Common myeloid progenitor, CD34-positive (primary cell): ENCODE measurements around the gene CORO1A.
A peak's percentile ranks its signal among the peaks of the same experiment; 100 is the strongest.
"Not testable (repeated sequence)": the region's sequence is repeated elsewhere in the genome, so short reads cannot be mapped to it uniquely, and the experiment has no call there.

Experiments
- CTCF ChIA-PET: fragments of 350-600 bp; sonication (Branson Sonifier 250); formaldehyde crosslinking; loops from one replicate; lab custom pipeline; 2021; ENCODE audit warnings: antibody characterized with exemption; lab: Charles Lee
- POLR2A ChIA-PET: fragments of 350-600 bp; sonication (Branson Sonifier 250); formaldehyde crosslinking; loops from one replicate; lab custom pipeline; 2021; ENCODE audit warnings: antibody characterized with exemption; lab: Charles Lee
- DNase-seq, 3 donors: peaks; one replicate each; pipeline versions ENCODE4 v3.0.0 to v3.0.0-alpha.2; 2013
- H3K27ac ChIP-seq, 2 experiments: 1 replicate in 1 of 2; 2 replicates in 1 of 2; pipeline ENCODE4 v1.7.0; 2013; ENCODE audit warnings: inconsistent platforms in 2 of 2, low read length in 2 of 2, mild to moderate bottlenecking in 2 of 2, low read depth in 1 of 2, moderate library complexity in 1 of 2; ENCODE audit not compliant: severe bottlenecking in 2 of 2, insufficient read depth in 1 of 2, poor library complexity in 1 of 2
- H3K27me3 ChIP-seq, 5 experiments: replicated peaks in 2 of 5; 1 replicate in 3 of 5; 2 replicates in 2 of 5; pipeline versions ENCODE4 v1.6.1 to v1.7.0; 2013; ENCODE audit warnings: low read length in 4 of 5, mild to moderate bottlenecking in 2 of 5, moderate library complexity in 2 of 5, inconsistent platforms in 1 of 5; ENCODE audit not compliant: insufficient read depth in 5 of 5, control insufficient read depth in 4 of 5
- H3K36me3 ChIP-seq, 4 experiments: 1 replicate in 2 of 4; 2 replicates in 2 of 4; pipeline versions ENCODE4 v1.6.1 to v1.7.0; 2013; ENCODE audit warnings: low read length in 3 of 4, control low read depth in 1 of 4, mild to moderate bottlenecking in 1 of 4; ENCODE audit not compliant: control insufficient read depth in 4 of 4, insufficient read depth in 4 of 4
- H3K4me1 ChIP-seq, 4 experiments: 1 replicate in 3 of 4; 2 replicates in 1 of 4; pipeline versions ENCODE4 v1.6.1 to v1.7.1; 2013; ENCODE audit warnings: low read length in 3 of 4, mild to moderate bottlenecking in 3 of 4, control low read depth in 1 of 4, inconsistent platforms in 1 of 4, moderate library complexity in 1 of 4; ENCODE audit not compliant: control insufficient read depth in 4 of 4, insufficient read depth in 4 of 4; ENCODE audit errors: control extremely low read depth in 1 of 4
- H3K4me3 ChIP-seq, 7 experiments: 1 replicate in 4 of 7; 2 replicates in 3 of 7; pipeline versions ENCODE4 v1.5.1 to v1.7.0; 2013; ENCODE audit warnings: mild to moderate bottlenecking in 7 of 7, low read length in 6 of 7, moderate library complexity in 6 of 7, inconsistent platforms in 2 of 7, low read depth in 2 of 7, control low read depth in 1 of 7; ENCODE audit not compliant: insufficient read depth in 4 of 7, control insufficient read depth in 1 of 7; ENCODE audit errors: extremely low read depth in 1 of 7
- H3K9me3 ChIP-seq, 5 experiments: 1 replicate in 4 of 5; 2 replicates in 1 of 5; pipeline versions ENCODE4 v1.6.1 to v1.7.1; 2013; ENCODE audit warnings: low read length in 4 of 5, mild to moderate bottlenecking in 2 of 5, inconsistent platforms in 1 of 5, low read depth in 1 of 5, moderate library complexity in 1 of 5; ENCODE audit not compliant: control insufficient read depth in 4 of 5, insufficient read depth in 2 of 5; ENCODE audit errors: control extremely low read depth in 1 of 5
- WGBS: methylation state at CpG from one replicate; pipeline ENCODE4 v1.1.5; 2013; ENCODE audit not compliant: insufficient coverage; 5-methylcytosine and 5-hydroxymethylcytosine counted together

CORO1A gene

DNA sequence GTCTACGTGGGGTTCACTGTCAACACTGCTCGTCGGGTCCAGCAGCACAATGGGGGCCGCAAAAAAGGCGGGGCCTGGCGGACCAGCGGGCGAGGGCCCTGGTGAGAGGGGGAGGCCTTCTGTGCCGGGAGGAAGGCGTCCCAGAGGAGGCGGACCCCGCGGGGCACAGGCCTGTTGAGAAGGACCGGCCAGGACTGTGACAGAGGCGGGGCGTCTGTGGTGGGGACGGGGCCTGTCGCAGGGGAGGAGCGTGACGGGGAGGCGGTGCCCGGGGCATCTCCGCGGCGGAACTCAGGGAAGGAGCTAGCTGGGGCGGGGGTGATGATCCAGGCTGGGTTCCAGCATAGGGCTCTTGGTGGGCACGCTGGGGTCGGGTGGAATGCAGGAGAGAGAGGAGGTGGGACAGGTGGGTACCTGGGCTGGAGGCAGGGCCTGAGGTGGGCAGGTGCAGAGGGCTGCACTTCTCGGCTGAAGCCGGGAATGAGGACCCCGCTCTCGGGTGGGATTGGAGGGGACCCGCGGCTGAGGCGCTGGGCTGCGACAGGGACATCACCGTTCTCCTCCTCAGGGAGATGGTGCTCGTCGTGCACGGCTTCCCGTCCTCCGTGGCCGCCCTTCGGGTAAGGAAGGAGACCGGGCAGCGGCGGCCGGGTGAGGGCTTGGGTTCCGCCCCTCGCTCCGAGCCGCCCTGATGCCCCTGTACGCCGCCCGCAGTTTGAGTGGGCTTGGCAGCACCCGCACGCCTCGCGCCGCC, 10.9 kb downstream of the CORO1A start:
- CTCF ChIA-PET, DNase-seq, H3K9me3 ChIP-seq, H3K4me1 ChIP-seq, H3K27me3 ChIP-seq, POLR2A ChIA-PET, H3K27ac ChIP-seq, H3K36me3 ChIP-seq: not testable (repeated sequence)
- WGBS: 4% methylated on average over 7 of the region's 60 CpGs
- peak overlapping the region in 6 of 7 experiments; percentile 37 to 73 (median 51) for H3K4me3 ChIP-seq

GRCh38 chr16:30197001-30197400, 13.6 kb downstream of the CORO1A start:
- CTCF ChIA-PET, H3K27me3 ChIP-seq, POLR2A ChIA-PET, H3K9me3 ChIP-seq, H3K4me1 ChIP-seq, H3K4me3 ChIP-seq, DNase-seq, H3K27ac ChIP-seq, H3K36me3 ChIP-seq: not testable (repeated sequence)
- no CpG with 5 or more reads among the region's 2 CpGs for WGBS

GRCh38 chr16:30199049-30199448, 15.6 kb downstream of the CORO1A start, which contains the start of gene SULT1A3:
TSS of gene SULT1A3 (plus strand) at chr16:30199255. CDS start at chr16:30200729, 1,474 bp downstream.
- CTCF ChIA-PET, H3K4me3 ChIP-seq, H3K4me1 ChIP-seq, H3K36me3 ChIP-seq, H3K27ac ChIP-seq, POLR2A ChIA-PET, DNase-seq, H3K27me3 ChIP-seq, H3K9me3 ChIP-seq: not testable (repeated sequence)
- WGBS: no CpG with 5 or more reads among the region's 3 CpGs

DNA sequence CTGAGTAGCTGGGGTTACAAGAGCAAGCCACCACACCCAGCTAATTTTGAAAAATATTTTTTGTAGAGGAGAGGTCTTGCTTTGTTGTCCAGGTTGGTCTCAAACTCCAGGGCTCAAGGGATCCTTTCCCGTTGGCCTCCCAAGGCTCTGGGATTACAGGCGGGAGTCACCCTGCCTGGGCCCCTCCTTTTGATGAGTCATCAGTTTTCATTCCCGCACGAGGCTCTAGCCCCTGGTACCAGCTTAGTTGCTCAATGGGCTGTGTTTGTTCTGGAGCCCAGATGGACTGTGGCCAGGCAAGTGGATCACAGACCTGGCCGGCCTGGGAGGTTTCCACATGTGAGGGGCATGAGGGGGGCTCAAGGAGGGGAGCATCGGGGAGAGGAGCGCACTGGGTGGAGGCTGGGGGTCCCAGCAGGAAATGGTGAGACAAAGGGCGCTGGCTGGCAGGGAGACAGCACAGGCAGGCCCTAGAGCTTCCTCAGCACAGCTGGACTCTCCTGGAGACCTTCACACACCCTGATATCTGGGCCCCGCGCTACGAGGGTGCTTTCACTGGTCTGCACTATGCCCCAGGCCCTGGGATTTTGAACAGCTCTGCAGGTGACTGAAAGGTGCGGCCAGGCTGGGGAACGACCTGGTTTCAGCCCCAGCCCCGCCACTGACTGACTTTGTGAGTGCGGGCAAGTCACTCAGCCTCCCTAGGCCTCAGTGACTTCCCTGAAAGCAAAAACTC, 16.4 kb downstream of the CORO1A start:
- POLR2A ChIA-PET, CTCF ChIA-PET, H3K9me3 ChIP-seq, H3K36me3 ChIP-seq, H3K4me1 ChIP-seq, H3K4me3 ChIP-seq, H3K27me3 ChIP-seq, DNase-seq, H3K27ac ChIP-seq: not testable (repeated sequence)
- WGBS: no CpG with 5 or more reads among the region's 15 CpGs

DNA sequence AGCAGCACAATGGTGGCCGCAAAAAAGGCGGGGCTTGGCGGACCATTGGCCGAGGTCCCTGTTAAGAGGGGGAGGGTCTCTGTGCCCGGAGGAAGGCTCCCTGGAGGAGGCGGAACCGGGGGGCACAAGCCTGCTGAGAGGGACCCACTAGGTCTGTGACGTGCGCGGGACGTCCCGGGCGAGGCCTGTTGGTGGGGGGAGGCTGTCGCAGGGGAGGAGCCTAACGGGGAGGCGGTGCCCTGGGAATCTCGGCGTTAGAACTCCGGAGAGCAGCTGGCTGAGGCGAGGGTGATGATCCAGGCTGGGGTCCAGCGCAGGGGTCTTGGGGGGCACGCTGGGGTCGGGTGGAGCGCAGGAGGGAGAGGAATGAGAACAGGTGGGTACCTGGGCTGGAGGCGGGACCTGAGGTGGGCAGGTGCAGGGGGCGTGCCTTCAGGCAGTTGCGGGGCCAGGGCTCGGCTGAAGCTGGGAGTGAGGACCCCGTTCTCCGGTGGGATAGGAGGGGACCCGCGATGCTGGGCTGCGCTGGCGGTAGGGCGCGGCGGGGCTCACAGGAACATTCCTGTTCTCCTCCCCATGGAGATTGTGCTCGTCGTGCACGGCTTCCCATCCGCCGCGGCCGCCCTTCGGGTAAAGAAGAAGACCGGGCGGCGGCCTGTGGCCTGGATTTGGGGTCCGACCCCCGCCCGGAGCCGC, 22.3 kb downstream of the CORO1A start:
- CTCF ChIA-PET: not testable (repeated sequence)
- 0% methylated on average over 7 of the region's 52 CpGs for WGBS

GRCh38 chr16:30206252-30206651, 22.9 kb downstream of the CORO1A start:
- WGBS: no CpG with 5 or more reads among the region's 33 CpGs
- H3K9me3 ChIP-seq, POLR2A ChIA-PET, H3K36me3 ChIP-seq, CTCF ChIA-PET, H3K27ac ChIP-seq, H3K4me1 ChIP-seq, H3K27me3 ChIP-seq, DNase-seq: not testable (repeated sequence)
- H3K4me3 ChIP-seq: peak overlapping the region in 2 of 7 experiments; percentile 36 to 43

More for the DNA sequence above, 22.3 kb downstream of the CORO1A start:
- DNase-seq, H3K27ac ChIP-seq, H3K27me3 ChIP-seq, H3K9me3 ChIP-seq, H3K4me1 ChIP-seq, POLR2A ChIA-PET, H3K36me3 ChIP-seq: not testable (repeated sequence)
- peak overlapping the region in 3 of 7 experiments; percentile 36 to 61 (median 43) for H3K4me3 ChIP-seq
